GM12872 (cell line): ENCODE results near the gene FBXO31.

Experiments
- CTCF ChIP-seq: IDR thresholded peaks from 3 replicates; pipeline ENCODE4 v1.5.1; 2011; ENCODE audit warnings: low read depth, mild to moderate bottlenecking, low read length, moderate library complexity; ENCODE audit not compliant: insufficient read depth

The FBXO31 gene

GRCh38 chr16:87286839-87287626 is 96.5 kb downstream of the FBXO31 start:
- TF ChIP-seq CTCF = no peak

GRCh38 chr16:87284183-87284582 is 99.4 kb downstream of the FBXO31 start:
- no peak for TF ChIP-seq CTCF

GRCh38 chr16:87279094-87279658 is 104.4 kb downstream of the FBXO31 start:
- TF ChIP-seq CTCF = no peak

GRCh38 chr16:87278191-87279093 is 105.1 kb downstream of the FBXO31 start:
- TF ChIP-seq CTCF = peak; percentile 77
